HepG2 (cell line): ENCODE measurements around the gene ADGRV1. TPM values are rescaled to one million over a fixed set of nuclear protein-coding genes. Genes with fewer than 3 reads are reported as not detected.

Source experiments
- ATAC-seq: fragments of 200-7000 bp; cut with Tn5 transposase; 3 replicates; pipeline ENCODE4 v1.9.1; 2020; ENCODE audit warnings: mild to moderate bottlenecking, moderate library complexity
- BruUV-seq: library from RNA; stranded (reverse); fragments of 400-500 nt; replicated peaks from 2 replicates; lab custom pipeline; 2021; lab: Mats Ljungman, UMichigan
- CTCF ChIA-PET: fragments of 300-600 bp; formaldehyde crosslinking; extraction: SDS; loops from one replicate; lab custom pipeline; 2021; ENCODE audit warnings: low total read pairs, inconsistent platforms, low intra/inter-chr PET ratio; lab: Yijun Ruan, JAX
- POLR2A ChIA-PET: fragments of 350-600 bp; sonication (Branson Sonifier 250); formaldehyde crosslinking; loops from one replicate; lab custom pipeline; 2020; ENCODE audit warnings: antibody characterized with exemption, inconsistent platforms; lab: Yijun Ruan, JAX
- DNase-seq: peaks from one replicate; pipeline ENCODE4 v3.0.0-alpha.2; 2015; ENCODE audit warnings: low spot score
- FAIRE-seq: peaks from 3 replicates; lab custom pipeline; 2011; peaks lifted over from hg19 to GRCh38; lab: Jason Lieb, UNC
- H2AFZ ChIP-seq: one replicate; pipeline ENCODE4 v1.6.1; 2011; ENCODE audit warnings: low read length, inconsistent platforms
- H3K27ac ChIP-seq: fragments of 300-600 bp; 3 replicates; pipeline ENCODE4 v1.8.0; 2011; ENCODE audit warnings: mixed run types, mild to moderate bottlenecking, mixed read lengths, low read length, inconsistent platforms; ENCODE audit not compliant: insufficient read depth; ENCODE audit errors: extremely low read length
- H3K27me3 ChIP-seq, 2 experiments: fragments of 200-600 bp in 1 of 2; 2 replicates in 1 of 2; 3 replicates in 1 of 2; pipeline versions ENCODE4 v1.6.0 to v1.8.0; 2011; ENCODE audit warnings: low read length in 2 of 2, mild to moderate bottlenecking in 2 of 2, moderate library complexity in 2 of 2, inconsistent platforms in 1 of 2; ENCODE audit not compliant: insufficient read depth in 2 of 2, control insufficient read depth in 1 of 2
- H3K36me3 ChIP-seq, 2 experiments: fragments of 200-600 bp in 1 of 2; replicated peaks in 1 of 2; 2 replicates in 1 of 2; 3 replicates in 1 of 2; pipeline versions ENCODE4 v1.5.1 to v1.8.0; 2011; ENCODE audit warnings: low read length in 2 of 2, inconsistent platforms in 1 of 2; ENCODE audit not compliant: insufficient read depth in 2 of 2, control insufficient read depth in 1 of 2
- H3K4me1 ChIP-seq: 2 replicates; pipeline ENCODE4 v1.5.1; 2012; ENCODE audit warnings: low read length, inconsistent platforms; ENCODE audit not compliant: insufficient read depth
- H3K4me2 ChIP-seq: 2 replicates; pipeline ENCODE4 v1.6.0; 2011; ENCODE audit warnings: low read depth, low read length, inconsistent platforms
- H3K4me3 ChIP-seq, 3 experiments: fragments of 200-600 bp in 1 of 3; sonication (generic), shearing (Covaris generic) in 1 of 3; replicated peaks in 1 of 3; 2 replicates each; pipeline ENCODE4 v1.5.1; 2011 to 2016; ENCODE audit warnings: low read length in 3 of 3, inconsistent platforms in 2 of 3, low read depth in 2 of 3, mild to moderate bottlenecking in 2 of 3, control low read depth in 1 of 3, mixed read lengths in 1 of 3; ENCODE audit not compliant: insufficient read depth in 1 of 3
- H3K79me2 ChIP-seq: one replicate; pipeline ENCODE4 v1.6.1; 2011; ENCODE audit warnings: low read length, inconsistent platforms; ENCODE audit not compliant: insufficient read depth
- H3K9ac ChIP-seq: 2 replicates; pipeline ENCODE4 v1.6.0; 2011; ENCODE audit warnings: mild to moderate bottlenecking, low read depth, low read length, inconsistent platforms; ENCODE audit not compliant: insufficient read depth
- H3K9me3 ChIP-seq: 2 replicates; pipeline ENCODE4 v1.5.1; 2012; ENCODE audit warnings: mild to moderate bottlenecking, low read length
- H4K20me1 ChIP-seq: 2 replicates; pipeline ENCODE4 v1.6.0; 2011; ENCODE audit warnings: inconsistent platforms, mild to moderate bottlenecking, low read length, moderate library complexity; ENCODE audit not compliant: insufficient read depth
- DNMT1 ChIP-seq: sonication (generic); formaldehyde crosslinking; IDR thresholded peaks from 2 replicates; pipeline ENCODE4 v1.5.1; 2020; ENCODE audit warnings: mild to moderate bottlenecking, missing genetic modification reagents
- GABPA ChIP-seq, 2 experiments: IDR thresholded peaks; 2 replicates each; pipeline ENCODE4 v1.6.1; 2011 to 2016; ENCODE audit warnings: low read depth in 2 of 2, low read length in 1 of 2, missing biosample characterization in 1 of 2, missing genetic modification characterization in 1 of 2
- PLRG1 ChIP-seq: fragments of 450-650 bp; conservative IDR thresholded peaks from 2 replicates; pipeline ENCODE4 v1.6.1; 2016
- SMAD3 ChIP-seq: sonication (generic); formaldehyde crosslinking; IDR thresholded peaks from 2 replicates; pipeline ENCODE4 v1.4.0; 2020; ENCODE audit warnings: missing genetic modification reagents
- SP1 ChIP-seq, 2 experiments: fragments of 450-650 bp in 1 of 2; sonication (generic) in 1 of 2; formaldehyde crosslinking in 1 of 2; IDR thresholded peaks; 2 replicates each; pipeline versions ENCODE4 v1.4.0 to v1.6.1; 2016 to 2020; ENCODE audit warnings: missing genetic modification reagents in 1 of 2
- SPEN ChIP-seq: sonication (generic); formaldehyde crosslinking; IDR thresholded peaks from 2 replicates; pipeline ENCODE4 v1.5.1; 2020; ENCODE audit warnings: low read depth, mild to moderate bottlenecking, missing genetic modification reagents
- ZBTB25 ChIP-seq: IDR thresholded peaks from 2 replicates; pipeline ENCODE4 v1.6.1; 2018; ENCODE audit warnings: missing genetic modification reagents
- ZEB1 ChIP-seq: IDR thresholded peaks from 2 replicates; pipeline ENCODE4 v1.6.1; 2012; ENCODE audit warnings: mild to moderate bottlenecking, low read depth, inconsistent platforms; ENCODE audit not compliant: insufficient replicate concordance
- WGBS: methylation state at CpG from one replicate; pipeline ENCODE4 v1.1.6; 2017; ENCODE audit warnings: low lambda C conversion rate; 5-methylcytosine and 5-hydroxymethylcytosine counted together
- in situ Hi-C: cut with HindIII; loops from 2 replicates; pipeline ENCODE4 v1.10.0; 2017; ENCODE audit warnings: low pct_unique_long_range_greater_than_20kb; ENCODE audit not compliant: extremely low pct_ligation_motif_present
- intact Hi-C: fragments of 100-400 bp; cut with micrococcal nuclease; formaldehyde crosslinking; loops from one replicate; pipeline ENCODE4 v1.10.0; 2022; ENCODE audit not compliant: unreplicated experiment
- polyA plus RNA-seq, 8 experiments: library from polyadenylated mRNA; depleted of rRNA in 3 of 8; stranded (reverse) in 7 of 8; unstranded in 1 of 8; fragments of >200 nt; fragmentation: Illumina TruSeq in 4 of 8; extraction: Trizol in 4 of 8; gene quantifications; 2 replicates each; pipeline versions ENCODE4 v1.2.1 to v1.2.3, GENCODE V29; 2011 to 2016; ENCODE audit warnings: low read depth in 4 of 8, missing spikeins in 1 of 8, mixed read lengths in 1 of 8; ENCODE audit not compliant: insufficient read depth in 1 of 8
- total RNA-seq, 5 experiments: library from RNA; depleted of rRNA; stranded (reverse); fragments of >200 nt; fragmentation: Illumina TruSeq; extraction: Trizol; gene quantifications; 2 replicates each; pipeline ENCODE4 v1.2.3, GENCODE V29; 2016; ENCODE audit warnings: low read depth in 1 of 5
- TF ChIP-seq, protein P1 (sequence below): sonication (generic); formaldehyde crosslinking; IDR thresholded peaks from 2 replicates; pipeline ENCODE4 v1.4.0; 2020; ENCODE audit warnings: missing genetic modification reagents

The ADGRV1 gene
- total and polyA plus RNA-seq, 2 of the 13 experiments (the other 11 are each of a cell fraction or from before 2014, with no cell fraction given): 1.7 to 3.9 TPM

DNA sequence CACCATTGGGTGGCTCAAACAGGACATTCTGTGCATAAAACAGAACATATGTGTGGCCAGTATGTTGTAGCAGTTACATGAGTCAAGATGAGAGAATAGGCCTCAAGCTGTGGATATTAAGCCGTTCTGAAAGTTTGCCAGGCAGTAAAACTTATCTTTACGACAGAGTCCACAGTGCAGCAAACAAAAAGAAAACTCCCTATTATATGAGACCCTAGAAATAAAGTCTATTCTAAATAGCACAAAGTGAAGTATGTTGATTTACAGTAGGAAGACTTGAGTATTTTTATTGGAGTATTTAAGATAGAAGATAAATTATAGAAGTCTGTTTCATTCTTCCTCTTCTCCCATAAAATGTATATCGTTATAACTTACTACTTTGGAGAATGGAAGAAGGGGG lies 271.5 kb downstream of the ADGRV1 start:
- CTCF ChIA-PET: no interaction called here
- no peak for FAIRE-seq
- BruUV-seq: no TSS peak
- no peaks in the 10 kb centered on the region for H3K4me1 ChIP-seq
- in situ Hi-C loops (no loop called here), intact Hi-C loops (no loop called here)
- H3K4me2 ChIP-seq: no peak overlapping the region
- H3K4me3 ChIP-seq: no peak overlapping the region
- no peaks in the 10 kb centered on the region for H4K20me1 ChIP-seq
- ATAC-seq: no peak
- WGBS: 1% methylated on average over 3 of the region's 3 CpGs
- no peak overlapping the region for H2AFZ ChIP-seq
- no peaks in the 10 kb centered on the region for H3K79me2 ChIP-seq
- TF ChIP-seq SMAD3 (no peak), GABPA (IDR thresholded peaks at IDR 0.05; ENCODE audit: low read depth, low read length) (no peak), GABPA (CRISPR knock-in tag; IDR thresholded peaks at IDR 0.05; ENCODE audit: low read depth) (no peak), ZBTB25 (no peak), ZEB1 (no peak), DNMT1 (CRISPR knock-in tag) (no peak), SP1 (IDR thresholded peaks at IDR 0.05) (no peak), SP1 (CRISPR knock-in tag; IDR thresholded peaks at IDR 0.05) (no peak), SPEN (CRISPR knock-in tag) (no peak), PLRG1 (no peak)
- TF ChIP-seq, protein P1, sequence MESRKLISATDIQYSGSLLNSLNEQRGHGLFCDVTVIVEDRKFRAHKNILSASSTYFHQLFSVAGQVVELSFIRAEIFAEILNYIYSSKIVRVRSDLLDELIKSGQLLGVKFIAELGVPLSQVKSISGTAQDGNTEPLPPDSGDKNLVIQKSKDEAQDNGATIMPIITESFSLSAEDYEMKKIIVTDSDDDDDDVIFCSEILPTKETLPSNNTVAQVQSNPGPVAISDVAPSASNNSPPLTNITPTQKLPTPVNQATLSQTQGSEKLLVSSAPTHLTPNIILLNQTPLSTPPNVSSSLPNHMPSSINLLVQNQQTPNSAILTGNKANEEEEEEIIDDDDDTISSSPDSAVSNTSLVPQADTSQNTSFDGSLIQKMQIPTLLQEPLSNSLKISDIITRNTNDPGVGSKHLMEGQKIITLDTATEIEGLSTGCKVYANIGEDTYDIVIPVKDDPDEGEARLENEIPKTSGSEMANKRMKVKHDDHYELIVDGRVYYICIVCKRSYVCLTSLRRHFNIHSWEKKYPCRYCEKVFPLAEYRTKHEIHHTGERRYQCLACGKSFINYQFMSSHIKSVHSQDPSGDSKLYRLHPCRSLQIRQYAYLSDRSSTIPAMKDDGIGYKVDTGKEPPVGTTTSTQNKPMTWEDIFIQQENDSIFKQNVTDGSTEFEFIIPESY (CRISPR knock-in tag): no peak
- H3K27me3 ChIP-seq: no peaks in the 10 kb centered on the region
- H3K9ac ChIP-seq: no peak overlapping the region
- H3K27ac ChIP-seq: no peak overlapping the region
- DNase-seq: no peak
- H3K9me3 ChIP-seq: no peaks in the 10 kb centered on the region
- no peaks in the 10 kb centered on the region for H3K36me3 ChIP-seq
- POLR2A ChIA-PET: no interaction called here
